Colonic mucosa (tissue), 4 donors: ENCODE data around the gene OR52E6. TPM values are rescaled to one million over a fixed set of nuclear protein-coding genes. Genes with fewer than 3 reads are reported as not detected.

ENCODE experiments used
- DNase-seq: peaks from one replicate; pipeline ENCODE4 v3.0.0-alpha.2; 2020
- H3K27ac ChIP-seq: fragments of 200-600 bp; one replicate; pipeline ENCODE4 v1.8.0; 2021
- H3K27me3 ChIP-seq: fragments of 200-600 bp; one replicate; pipeline ENCODE4 v1.8.0; 2021
- H3K36me3 ChIP-seq: fragments of 200-600 bp; one replicate; pipeline ENCODE4 v1.8.0; 2021
- H3K4me1 ChIP-seq: fragments of 200-600 bp; one replicate; pipeline ENCODE4 v1.8.0; 2021; ENCODE audit warnings: mild to moderate bottlenecking
- H3K4me3 ChIP-seq: fragments of 200-600 bp; one replicate; pipeline ENCODE4 v1.8.0; 2021
- H3K9ac ChIP-seq, 2 donors: one replicate each; pipeline ENCODE4 v1.7.0; 2013; ENCODE audit warnings: control low read depth in 2 of 2, low read depth in 2 of 2, low read length in 2 of 2
- H3K9me3 ChIP-seq: fragments of 200-600 bp; one replicate; pipeline ENCODE4 v1.8.0; 2021
- intact Hi-C: fragments of 100-400 bp; cut with DNase I; formaldehyde crosslinking; loops from one replicate; pipeline ENCODE4 v1.14.1; 2022
- total RNA-seq, 2 donors: library from RNA; stranded (reverse); fragmentation: NEBNext Ultra II Directional in 1 of 2; extraction: Animal tissue kit (Norgen Biotek cat#: 25700) in 1 of 2; gene quantifications; one replicate each; pipeline ENCODE4 v1.2.1, GENCODE V29; 2021
- TF ChIP-seq, protein P1 (sequence below): fragments of 200-600 bp; IDR thresholded peaks from one replicate; pipeline ENCODE4 v1.8.0; 2022; ENCODE audit warnings: antibody characterized with exemption, mild to moderate bottlenecking
- donor health status: healthy.
- donor health status: DM: no; HTN: no; CAD: no.
- donor health status: DM: no; HTN: no; CAD: no.

The OR52E6 gene
- total RNA-seq, 2 donors from 2014 or later, result not detected

DNA sequence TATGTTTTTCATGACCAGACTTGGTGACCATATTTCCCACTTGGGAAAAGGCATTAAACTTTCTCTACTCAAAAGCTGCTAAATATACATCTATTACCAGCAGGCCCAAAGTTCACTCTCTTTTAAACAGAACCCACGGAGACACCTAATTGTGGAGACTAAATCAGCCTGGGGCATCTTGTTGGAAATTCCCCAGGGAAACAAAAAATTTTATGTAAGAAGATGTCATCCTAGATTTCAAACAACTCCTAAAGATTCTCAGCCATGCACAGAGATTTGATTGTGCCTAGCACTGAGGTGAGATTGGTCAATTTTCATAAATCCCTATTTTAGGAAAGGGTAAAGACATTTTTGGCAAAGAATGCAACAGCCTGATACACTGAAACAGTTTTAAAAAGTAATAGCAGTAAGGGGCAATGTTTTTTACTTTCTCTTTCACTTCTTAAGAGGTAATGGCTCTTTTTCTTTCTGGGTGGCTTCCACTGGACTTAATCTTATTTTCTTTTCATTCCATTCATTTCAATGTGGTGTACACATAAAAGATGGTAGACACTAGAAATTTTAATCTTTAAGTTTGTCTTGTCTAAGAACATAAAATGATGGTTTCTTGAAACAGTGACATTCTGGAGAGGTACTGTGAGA, 23.3 kb downstream of the OR52E6 start:
- Histone ChIP-seq H3K4me3 (no peak overlapping the region), H3K9ac (no peak overlapping the region), H3K9me3 (no peaks in the 10 kb centered on the region), H3K27me3 (no peaks in the 10 kb centered on the region), H3K27ac (no peak overlapping the region), H3K4me1 (no peaks in the 10 kb centered on the region), H3K36me3 (no peaks in the 10 kb centered on the region)
- TF ChIP-seq, protein P1, sequence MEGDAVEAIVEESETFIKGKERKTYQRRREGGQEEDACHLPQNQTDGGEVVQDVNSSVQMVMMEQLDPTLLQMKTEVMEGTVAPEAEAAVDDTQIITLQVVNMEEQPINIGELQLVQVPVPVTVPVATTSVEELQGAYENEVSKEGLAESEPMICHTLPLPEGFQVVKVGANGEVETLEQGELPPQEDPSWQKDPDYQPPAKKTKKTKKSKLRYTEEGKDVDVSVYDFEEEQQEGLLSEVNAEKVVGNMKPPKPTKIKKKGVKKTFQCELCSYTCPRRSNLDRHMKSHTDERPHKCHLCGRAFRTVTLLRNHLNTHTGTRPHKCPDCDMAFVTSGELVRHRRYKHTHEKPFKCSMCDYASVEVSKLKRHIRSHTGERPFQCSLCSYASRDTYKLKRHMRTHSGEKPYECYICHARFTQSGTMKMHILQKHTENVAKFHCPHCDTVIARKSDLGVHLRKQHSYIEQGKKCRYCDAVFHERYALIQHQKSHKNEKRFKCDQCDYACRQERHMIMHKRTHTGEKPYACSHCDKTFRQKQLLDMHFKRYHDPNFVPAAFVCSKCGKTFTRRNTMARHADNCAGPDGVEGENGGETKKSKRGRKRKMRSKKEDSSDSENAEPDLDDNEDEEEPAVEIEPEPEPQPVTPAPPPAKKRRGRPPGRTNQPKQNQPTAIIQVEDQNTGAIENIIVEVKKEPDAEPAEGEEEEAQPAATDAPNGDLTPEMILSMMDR, result no peak
- intact Hi-C loops, result no loop called here
- no peak for DNase-seq

DNA sequence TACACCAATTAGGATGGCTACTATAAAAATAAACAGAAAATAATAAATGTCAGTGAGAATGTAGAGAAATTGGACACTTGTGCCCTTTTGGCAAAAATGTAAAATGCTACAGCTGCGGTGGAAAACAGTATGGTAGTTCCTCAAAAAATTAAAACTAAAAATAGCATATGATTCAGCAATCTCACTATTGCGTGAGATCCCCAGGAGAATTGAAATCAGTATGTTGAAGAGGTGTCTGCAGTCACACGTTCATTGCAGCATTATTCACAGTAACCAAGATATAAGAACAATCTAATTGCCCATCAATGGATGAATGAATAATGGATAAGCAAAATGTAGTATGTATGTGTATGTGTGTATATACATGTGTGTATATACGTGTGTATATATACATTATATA, 26.2 kb downstream of the OR52E6 start:
- TF ChIP-seq, protein P1, result no peak
- no peak overlapping the region for H3K9ac ChIP-seq
- no peaks in the 10 kb centered on the region for H3K36me3 ChIP-seq
- intact Hi-C loops, result no loop called here
- H3K27me3 ChIP-seq, result no peaks in the 10 kb centered on the region
- H3K9me3 ChIP-seq, result no peaks in the 10 kb centered on the region
- no peak for DNase-seq
- H3K27ac ChIP-seq, result no peak overlapping the region
- H3K4me3 ChIP-seq, result no peak overlapping the region
- H3K4me1 ChIP-seq, result no peaks in the 10 kb centered on the region

DNA sequence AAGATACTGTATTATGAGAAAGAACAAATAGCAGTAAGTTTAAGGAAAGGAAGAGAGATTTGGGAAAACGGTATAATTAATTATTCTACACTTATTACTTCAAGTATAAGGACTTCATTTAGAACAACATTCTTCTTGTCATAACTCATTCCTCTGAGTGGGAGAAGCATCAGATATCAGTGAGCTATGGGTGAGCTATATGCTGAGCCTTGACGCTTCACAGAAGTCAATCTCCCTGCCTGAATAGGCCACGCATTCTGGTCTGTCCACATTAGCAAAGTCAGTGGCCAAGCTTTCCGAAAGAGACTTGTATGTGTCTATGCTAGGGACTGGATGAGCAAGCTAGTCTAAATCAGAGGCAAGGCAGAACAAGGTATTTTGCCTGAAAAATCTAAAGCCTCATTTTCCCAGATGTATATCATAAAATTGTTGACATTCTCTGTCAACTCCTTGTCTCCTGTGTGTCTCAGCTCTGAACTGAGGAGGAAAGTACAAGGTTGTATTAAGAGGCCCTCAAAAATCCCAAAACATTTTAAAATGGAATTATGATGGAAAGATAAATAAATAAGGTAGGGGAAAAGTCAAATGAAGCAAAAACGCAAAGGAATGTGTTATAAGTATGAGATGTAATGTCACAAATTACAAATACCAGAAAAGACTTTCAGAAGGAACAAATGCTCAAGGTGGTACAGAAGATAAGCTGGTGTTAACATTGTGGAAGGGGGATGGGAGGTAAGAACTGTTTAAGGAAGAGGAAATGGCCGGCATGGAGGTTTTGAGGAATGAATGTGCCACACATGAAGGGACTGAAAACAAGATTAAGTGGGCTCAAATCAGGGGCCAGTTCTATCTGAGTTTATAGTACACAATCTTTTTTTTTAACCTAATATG, 31.5 kb downstream of the OR52E6 start:
- no peak overlapping the region for H3K27ac ChIP-seq
- DNase-seq, result no peak
- no peak overlapping the region for H3K9ac ChIP-seq
- no peaks in the 10 kb centered on the region for H3K36me3 ChIP-seq
- TF ChIP-seq, protein P1, result no peak
- H3K9me3 ChIP-seq, result no peaks in the 10 kb centered on the region
- H3K4me3 ChIP-seq, result no peak overlapping the region
- intact Hi-C loops, result loop anchor here (2.0 to 10.0 kb wide), 5 partner anchors 128 to 1175 kb away; partner anchors contain the start of gene OR51D1
- no peaks in the 10 kb centered on the region for H3K27me3 ChIP-seq
- H3K4me1 ChIP-seq, result no peaks in the 10 kb centered on the region

DNA sequence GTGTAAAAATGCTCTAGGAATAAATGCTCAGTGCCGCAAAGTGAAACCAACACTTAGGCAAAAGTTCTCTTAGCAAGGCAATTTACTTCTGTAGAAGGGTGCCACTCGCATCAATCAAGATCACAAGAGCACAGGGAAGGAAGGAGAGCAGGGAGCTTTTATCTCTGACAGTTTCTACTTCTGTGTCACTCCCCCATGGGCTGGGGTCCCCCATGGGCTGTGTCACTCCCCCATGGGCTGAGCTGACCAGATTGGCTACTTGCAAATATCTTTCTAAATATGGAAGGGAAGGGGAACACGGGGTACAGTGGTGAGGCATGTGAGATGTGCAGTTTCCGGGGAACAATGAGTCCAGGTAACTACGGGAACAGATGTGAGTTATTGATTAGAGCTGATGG, 32.6 kb downstream of the OR52E6 start:
- no peak for DNase-seq
- no peaks in the 10 kb centered on the region for H3K27me3 ChIP-seq
- no peak overlapping the region for H3K27ac ChIP-seq
- TF ChIP-seq, protein P1, result no peak
- intact Hi-C loops, result loop anchor here (2.0 to 10.0 kb wide), 5 partner anchors 127 to 1174 kb away; partner anchors contain the start of gene OR51D1
- no peaks in the 10 kb centered on the region for H3K9me3 ChIP-seq
- peak overlapping the region in 1 of 2 donors; percentile 24 for H3K9ac ChIP-seq
- H3K36me3 ChIP-seq, result no peaks in the 10 kb centered on the region
- peak overlapping the region; percentile 39 for H3K4me3 ChIP-seq
- H3K4me1 ChIP-seq, result no peaks in the 10 kb centered on the region

DNA sequence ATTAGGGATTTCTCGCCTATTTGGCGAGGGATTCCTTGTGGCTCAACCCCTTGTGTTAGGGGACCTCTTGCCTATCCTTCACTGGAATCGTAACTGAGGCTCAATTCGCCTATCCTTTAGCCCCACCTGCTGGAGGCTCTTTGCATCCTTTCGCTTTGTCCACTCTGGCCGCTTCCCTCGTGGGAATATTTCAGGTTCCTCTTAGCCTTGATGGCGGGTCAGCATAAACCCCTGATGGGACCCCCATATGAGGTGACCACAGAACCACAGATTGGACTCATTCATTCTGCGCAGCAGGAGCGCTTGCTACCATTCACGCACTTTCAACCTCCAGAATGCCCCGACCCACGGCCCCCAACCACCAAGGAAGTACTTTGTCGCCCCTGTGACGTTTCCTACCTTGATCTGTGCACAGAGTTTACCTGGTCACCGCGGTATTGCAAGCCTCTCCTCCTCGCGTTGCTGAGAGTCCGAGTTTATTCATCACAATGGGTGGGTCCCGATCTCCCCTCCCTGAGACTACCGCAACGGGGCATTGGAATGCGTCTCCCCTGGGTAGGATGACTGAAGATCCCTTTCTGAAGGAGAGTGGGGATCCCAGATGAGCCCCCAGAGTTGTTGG, 33.1 kb downstream of the OR52E6 start, which contains the start of gene OR52N2:
TSS of gene OR52N2 (plus strand) at position 425 of the 622 bp plus-strand sequence. CDS start 11,412 bp downstream, outside the sequence.
- peak within 1 kb of the TSS; percentile 39 for H3K4me3 ChIP-seq
- intact Hi-C loops, result loop anchor here (2.0 to 10.0 kb wide), 5 partner anchors 126 to 1174 kb away; partner anchors contain the start of gene OR51D1
- H3K27me3 ChIP-seq, result no peaks in the 10 kb centered on the region
- no peaks in the 10 kb centered on the region for H3K9me3 ChIP-seq
- no peak within 1 kb of the TSS for H3K27ac ChIP-seq
- peak within 1 kb of the TSS in 1 of 2 donors; percentile 24 for H3K9ac ChIP-seq
- no peaks in the 10 kb centered on the region for H3K36me3 ChIP-seq
- TF ChIP-seq, protein P1, result peak; percentile 69
- H3K4me1 ChIP-seq, result no peaks in the 10 kb centered on the region
- DNase-seq, result peak; percentile 75
